Stimulated activated CD8-positive, alpha-beta memory T cell treated with anti-CD3 and anti-CD28 coated beads, Interleukin-15, amount 100 ng/mL, for 4 hours (primary cell): Measurements from ENCODE around the gene ABHD11.
A peak's percentile ranks its signal among the peaks of the same experiment; 100 is the strongest.
"Not testable (repeated sequence)": the region's sequence is repeated elsewhere in the genome, so short reads cannot be mapped to it uniquely, and the experiment has no call there.

Source experiments
- DNase-seq, 2 donors: peaks; one replicate each; pipeline ENCODE4 v3.0.0-alpha.2; 2020; ENCODE audit warnings: low read depth in 2 of 2

Gene ABHD11

GRCh38 chr7:73742753-73743641 lies 4.4 kb upstream of the ABHD11 start:
- no peak for DNase-seq

GRCh38 chr7:73742338-73742752 lies 3.7 kb upstream of the ABHD11 start:
- no peak for DNase-seq

DNA sequence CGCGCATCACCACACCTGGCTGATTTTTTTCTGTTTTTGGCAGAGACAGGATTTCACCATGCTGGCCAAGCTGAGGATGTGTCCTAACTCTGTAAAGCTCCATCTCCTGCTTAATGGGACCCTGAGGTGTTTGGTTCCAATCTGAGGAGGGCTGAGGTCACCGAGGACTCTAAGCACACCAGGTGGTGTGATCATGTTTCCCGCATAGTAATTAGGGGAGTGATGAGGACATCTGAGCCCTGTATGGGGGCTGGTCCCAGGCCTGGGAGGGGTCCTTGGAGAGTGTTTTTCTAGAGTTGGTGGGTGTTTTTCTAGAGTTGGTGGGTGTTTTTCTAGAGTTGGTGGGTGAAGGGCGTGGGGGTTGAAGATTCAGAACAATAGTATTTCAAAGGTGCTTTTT lies 3.0 kb upstream of the ABHD11 start:
- DNase-seq = no peak

DNA sequence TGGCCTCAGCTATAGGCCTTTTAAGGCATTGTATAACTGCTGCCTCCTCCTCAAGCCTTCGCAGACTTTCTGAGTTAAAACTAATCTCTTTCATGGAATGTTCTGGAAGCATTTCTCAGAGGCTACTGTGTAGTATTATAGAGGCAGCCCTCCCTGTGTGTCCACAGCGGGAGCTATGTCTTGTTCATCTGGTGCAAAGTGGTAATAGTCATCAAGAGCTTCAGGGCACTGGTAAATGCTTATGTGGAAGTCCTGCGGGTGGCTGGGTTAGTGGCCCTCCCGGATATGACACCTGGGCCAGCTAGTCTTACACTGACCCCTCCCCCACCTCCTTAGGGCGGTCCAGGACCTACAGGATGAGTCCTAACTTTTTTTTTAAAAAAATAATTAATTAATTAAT lies 2.2 kb upstream of the ABHD11 start:
- DNase-seq = no peak

DNA sequence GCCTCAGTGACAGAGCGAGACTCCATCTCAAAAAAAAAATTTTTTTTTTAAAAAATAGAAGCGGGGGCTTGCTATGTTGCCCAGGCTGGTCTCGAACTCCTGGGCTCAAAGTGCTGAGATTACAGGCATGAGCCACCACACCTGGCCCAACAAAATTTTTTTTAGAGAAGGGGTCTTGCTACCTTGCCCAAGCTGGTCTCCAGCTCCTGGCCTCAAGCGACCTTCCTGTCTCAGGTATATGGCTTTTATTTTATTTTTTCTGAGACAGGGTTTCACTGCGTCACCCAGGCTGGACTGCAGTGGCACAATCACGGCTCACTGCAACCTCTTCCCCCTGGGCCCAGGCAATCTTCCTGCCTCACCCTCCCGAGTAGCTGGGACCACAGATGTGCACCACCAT lies 1.6 kb upstream of the ABHD11 start:
- DNase-seq = no peak

- DNase-seq = no peak
Observed at GRCh38 chr7:73739387-73739767, 775 bp upstream of the ABHD11 start.

DNA sequence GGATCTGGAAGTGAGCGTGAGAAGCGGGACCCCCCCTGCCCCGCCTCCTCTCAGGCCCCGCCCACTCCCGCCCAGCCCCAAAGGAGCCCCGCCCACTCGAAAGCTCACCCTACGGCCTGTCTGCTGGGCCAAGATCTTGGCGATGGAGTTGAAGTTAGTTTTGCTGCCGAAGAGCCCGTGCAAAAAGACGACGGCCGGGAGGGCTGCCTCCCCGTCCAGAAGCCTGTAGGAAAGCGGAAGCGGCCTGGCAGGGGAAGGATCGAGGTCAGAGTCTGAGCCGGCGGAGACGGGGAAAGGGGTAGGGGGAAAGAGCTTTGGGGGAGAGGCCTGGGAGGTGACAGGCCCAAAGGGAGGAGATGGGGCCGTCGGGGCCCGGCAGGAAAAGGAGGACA lies 386 bp downstream of the ABHD11 start:
- peak in 1 of 2 donors; percentile 33 for DNase-seq

DNA sequence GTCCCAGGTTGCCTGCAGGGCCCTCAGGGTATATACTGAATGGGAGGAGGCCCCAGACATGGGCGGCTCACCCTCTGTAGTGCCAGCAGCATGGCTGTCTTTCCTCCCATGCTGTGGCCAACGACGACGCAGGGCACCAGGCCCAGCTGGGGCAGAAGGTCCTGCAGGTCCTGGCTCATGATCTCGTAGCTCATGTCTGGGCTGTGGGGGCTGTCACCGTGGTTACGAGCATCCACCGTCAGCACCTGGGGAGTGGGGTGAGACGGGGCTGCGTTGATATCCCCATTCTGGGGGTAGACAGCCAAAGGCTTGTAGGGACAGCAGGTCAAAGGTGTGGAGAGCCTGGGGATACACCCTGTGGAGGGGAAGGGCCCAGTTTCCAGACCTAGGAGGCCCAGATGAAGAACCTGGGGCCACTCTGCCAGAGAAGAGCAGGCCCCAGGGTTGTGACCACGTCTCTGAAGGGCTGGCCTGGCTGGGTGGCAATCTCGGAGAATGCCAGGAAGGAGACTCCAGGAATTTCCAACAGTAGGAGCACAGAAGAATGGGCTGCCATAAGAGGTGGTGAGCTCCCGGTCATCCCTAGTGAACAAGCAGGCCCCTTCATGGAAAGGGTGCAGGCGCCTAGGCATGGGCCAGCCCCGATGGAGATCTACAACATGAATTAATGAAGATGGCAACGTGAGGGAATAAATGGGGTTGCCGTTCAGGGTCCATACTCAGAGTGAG lies 947 bp downstream of the ABHD11 start:
- DNase-seq = no peak

DNA sequence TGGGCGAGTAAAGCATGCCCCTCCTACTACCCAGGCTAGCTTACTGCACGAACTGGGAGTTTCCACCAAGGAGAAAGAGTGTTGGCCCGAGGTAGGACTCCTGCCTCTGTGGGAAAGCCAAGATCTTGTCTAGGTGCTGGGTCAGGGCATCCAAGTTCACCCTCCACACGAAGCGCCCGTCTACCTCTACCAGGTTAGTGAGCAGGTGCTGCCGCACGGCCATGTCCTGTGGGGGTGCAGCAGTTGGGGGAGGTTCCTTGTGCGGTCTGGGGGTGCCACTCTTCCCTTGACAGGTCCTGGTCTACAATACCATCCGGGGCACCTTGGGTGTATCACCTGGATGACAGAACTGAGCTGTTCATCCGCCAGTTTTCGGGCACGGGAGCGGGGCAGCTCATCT lies 1.7 kb downstream of the ABHD11 start:
- no peak for DNase-seq

DNA sequence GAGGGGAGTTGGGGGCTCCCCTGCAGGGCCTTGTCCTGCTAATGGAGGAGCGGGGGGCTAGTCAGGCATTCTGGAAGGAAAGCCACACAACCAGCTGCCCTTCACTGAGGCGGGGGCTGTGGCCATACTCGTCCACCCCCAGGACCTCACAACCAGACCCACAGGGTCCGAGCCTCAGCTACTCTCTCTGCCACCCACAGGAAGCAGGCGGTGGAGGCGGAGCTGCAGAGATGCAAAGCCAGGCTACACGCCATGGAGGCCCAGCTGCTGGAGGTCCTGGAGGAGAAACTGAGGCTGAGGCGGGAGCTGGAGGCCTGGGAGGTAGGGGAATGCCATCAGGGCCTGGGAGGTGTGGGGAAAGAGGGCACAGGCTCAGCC lies 3.1 kb downstream of the ABHD11 start:
- no peak for DNase-seq

- DNase-seq = peak; percentile 54 to 68
Observed at GRCh38 chr7:73734619-73735527, 3.7 kb downstream of the ABHD11 start.

GRCh38 chr7:73732397-73732796 lies 6.2 kb downstream of the ABHD11 start:
- DNase-seq = no peak

DNA sequence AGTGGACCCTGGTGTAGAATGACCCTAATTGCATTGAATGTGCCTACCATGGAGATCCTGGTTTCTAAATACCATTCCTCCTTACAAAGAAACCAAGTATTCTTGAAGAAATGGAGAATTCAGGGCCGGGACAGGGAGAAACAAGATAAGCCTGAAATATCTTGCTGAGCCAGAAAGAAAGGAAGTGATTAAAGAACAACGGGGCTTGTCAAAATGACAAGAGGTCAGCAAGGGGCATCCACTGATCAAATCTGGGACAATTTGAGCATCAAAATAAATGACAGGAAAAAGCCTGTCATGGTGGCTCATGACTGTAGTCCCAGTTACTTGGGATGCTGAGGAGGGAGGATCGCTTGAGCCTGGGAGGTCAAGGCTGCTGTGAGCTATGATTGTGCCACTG lies 8.1 kb downstream of the ABHD11 start:
- no peak for DNase-seq

- no peak for DNase-seq
Observed at GRCh38 chr7:73728551-73728950, 10.1 kb downstream of the ABHD11 start.

DNA sequence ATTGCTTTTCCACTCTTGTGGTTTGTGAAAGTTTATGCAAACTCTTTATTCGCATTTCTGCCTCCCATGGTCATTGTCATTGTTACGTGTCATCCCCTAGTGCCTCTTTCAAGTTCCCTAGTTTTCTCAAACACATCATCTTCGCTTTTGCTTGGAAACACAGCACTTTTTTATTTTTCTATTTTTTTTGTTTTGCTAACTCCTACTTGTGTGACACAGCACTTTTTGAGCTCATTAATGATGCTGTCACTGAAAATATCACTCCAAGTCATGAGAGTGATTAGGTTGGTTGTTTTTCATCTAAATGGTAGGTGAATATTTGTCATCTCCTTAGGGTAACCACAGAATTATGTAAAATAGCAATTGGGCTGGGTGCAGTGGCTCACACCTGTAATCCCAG lies 10.7 kb downstream of the ABHD11 start:
- DNase-seq = no peak

- DNase-seq = no peak
Observed at GRCh38 chr7:73726083-73726466, 12.5 kb downstream of the ABHD11 start.

GRCh38 chr7:73723813-73724212 lies 14.8 kb downstream of the ABHD11 start:
- no peak for DNase-seq

GRCh38 chr7:73722785-73723184 lies 15.8 kb downstream of the ABHD11 start:
- no peak for DNase-seq

DNA sequence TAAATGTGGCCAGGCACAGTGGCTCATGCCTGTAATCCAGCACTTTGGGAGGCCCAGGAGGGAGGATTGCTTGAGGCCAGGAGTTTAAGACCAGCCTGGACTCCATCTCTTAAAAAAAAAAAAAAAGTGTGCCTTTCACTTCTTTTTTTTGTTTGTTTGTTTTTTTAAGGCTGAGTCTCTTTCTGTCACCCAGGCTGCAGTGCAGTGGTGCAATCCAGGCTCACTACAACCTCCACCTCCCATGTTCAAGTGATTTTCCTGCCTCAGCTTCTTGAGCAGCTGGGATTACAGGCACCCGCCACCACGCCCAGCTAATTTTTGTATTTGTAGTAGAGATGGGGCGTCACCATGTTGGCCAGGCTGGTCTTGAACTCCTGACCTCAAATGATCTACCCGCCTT lies 16.4 kb downstream of the ABHD11 start:
- DNase-seq = not testable (repeated sequence)

DNA sequence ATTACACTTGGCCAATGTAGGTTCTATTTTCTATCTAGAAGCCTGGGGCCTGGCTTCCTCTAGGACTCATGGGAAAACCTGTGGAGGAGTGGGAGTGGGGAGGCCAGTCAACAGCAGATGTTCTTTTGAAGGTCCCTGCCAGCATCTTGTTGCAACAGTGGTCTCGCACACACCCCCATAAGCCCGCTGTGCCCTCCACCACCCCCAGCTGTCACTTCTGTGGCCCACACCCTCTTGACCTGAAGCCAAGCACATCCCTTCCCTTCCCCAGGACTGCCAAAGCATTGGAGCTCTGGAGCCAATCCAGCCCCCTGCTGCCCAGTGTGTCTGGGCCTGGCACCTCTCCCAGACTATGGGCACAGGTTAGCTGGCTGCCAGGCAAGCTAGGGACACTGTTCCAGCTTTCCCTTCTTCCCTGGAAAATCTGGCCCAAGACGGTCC lies 17.2 kb downstream of the ABHD11 start:
- no peak for DNase-seq

GRCh38 chr7:73720443-73720842 lies 18.2 kb downstream of the ABHD11 start:
- DNase-seq = not testable (repeated sequence)

DNA sequence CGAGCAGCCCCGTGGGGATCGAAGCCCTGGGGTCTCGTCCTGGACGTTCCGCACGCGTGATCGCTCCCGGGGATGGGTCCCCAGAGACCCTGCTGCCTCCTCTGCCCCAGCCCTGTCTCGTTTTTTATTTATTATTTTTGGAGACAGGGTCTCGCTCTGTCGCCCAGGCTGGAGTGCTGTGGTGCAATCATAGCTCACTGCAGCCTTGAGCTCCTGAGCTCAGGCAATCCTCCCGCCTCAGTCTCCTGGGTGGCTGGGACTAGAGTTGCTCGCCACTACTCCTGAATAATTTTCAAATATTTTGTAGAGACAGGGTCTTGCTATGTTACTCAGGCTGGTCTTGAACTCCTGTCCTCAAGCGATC lies 18.8 kb downstream of the ABHD11 start:
- no peak for DNase-seq
